Anterior cingulate cortex (tissue), 58 donors: ENCODE data around the gene SPATA3.

ENCODE experiments used
- DNase-seq, 58 donors: peaks; one replicate each; lab custom pipeline; 2025; lab: John Stamatoyannopoulos, UW

Gene SPATA3

GRCh38 chr2:231041061-231041689 lies 45.3 kb downstream of the SPATA3 start:
- peak in 2 of 58 donors; percentile 18 to 19 for DNase-seq

GRCh38 chr2:231043796-231044195 lies 47.9 kb downstream of the SPATA3 start:
- DNase-seq, result no peak

GRCh38 chr2:231046916-231047273 lies 51.0 kb downstream of the SPATA3 start:
- peak in 1 of 58 donors; percentile 31 for DNase-seq

GRCh38 chr2:231047274-231047922 lies 51.5 kb downstream of the SPATA3 start:
- peak in 51 of 58 donors; percentile 32 to 92 (median 74) for DNase-seq

GRCh38 chr2:231047923-231048915 lies 52.3 kb downstream of the SPATA3 start:
- peak in 7 of 58 donors; percentile 8 to 62 (median 15) for DNase-seq

- DNase-seq, result no peak
These were observed 53.5 kb downstream of the SPATA3 start for GRCh38 chr2:231049286-231050017.

- peak in 44 of 58 donors; percentile 13 to 86 (median 56) for DNase-seq
These were observed 54.3 kb downstream of the SPATA3 start for GRCh38 chr2:231050018-231050901.

GRCh38 chr2:231051116-231051515 lies 55.2 kb downstream of the SPATA3 start:
- no peak for DNase-seq

GRCh38 chr2:231052494-231053451 lies 56.9 kb downstream of the SPATA3 start:
- peak in 56 of 58 donors; percentile 48 to 92 (median 77) for DNase-seq

GRCh38 chr2:231053846-231054245 lies 57.9 kb downstream of the SPATA3 start:
- DNase-seq, result no peak

GRCh38 chr2:231056453-231057416 lies 60.8 kb downstream of the SPATA3 start, which contains the start of gene PSMD1:
PSMD1 (plus strand) TSS chr2:231056867; CDS start chr2:231057026, 159 bp downstream.
- peak; percentile 57 to 97 (median 90) for DNase-seq

- no peak for DNase-seq
These were observed 61.7 kb downstream of the SPATA3 start for GRCh38 chr2:231057590-231057989.
